ENCODE measurements around the gene RCAN1. TPM values are rescaled to one million over a fixed set of nuclear protein-coding genes. Genes with fewer than 3 reads are reported as not detected.
A peak's percentile ranks its signal among the peaks of the same experiment; 100 is the strongest.

The RCAN1 gene
- total and polyA plus RNA-seq, 2 of the 4 experiments (the other 2 are of a cell fraction), result 53.5 to 175 TPM

DNA sequence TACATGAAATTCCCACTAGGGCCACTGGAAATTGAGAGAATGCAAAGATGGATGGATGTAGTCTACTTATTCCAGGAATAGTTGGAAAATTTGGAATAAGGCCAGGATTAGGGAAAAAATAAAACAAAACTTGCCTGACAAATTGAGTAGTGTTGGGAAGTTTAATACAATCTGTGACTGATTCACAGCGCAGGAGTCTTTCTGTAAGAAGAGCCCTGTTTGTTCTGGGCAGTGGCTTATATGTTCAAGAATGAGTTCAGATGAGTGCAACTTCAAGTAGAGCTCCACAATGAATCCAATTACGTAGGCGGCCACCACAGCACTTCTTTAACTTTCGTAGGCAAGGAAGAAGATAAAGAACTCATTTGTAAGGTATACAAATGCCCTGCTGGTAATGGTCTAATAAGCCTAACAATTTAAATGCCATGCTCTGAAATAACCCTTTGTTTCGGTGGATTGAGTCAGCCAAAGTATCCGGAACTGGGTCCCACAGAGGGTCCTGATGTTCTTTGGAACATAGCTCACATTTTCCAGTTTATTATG is 55.8 kb downstream of the RCAN1 start:
- H3K56ac ChIP-seq (ENCODE audit: extremely low read depth, insufficient read depth, low read length), result no peak overlapping the region
- no peak overlapping the region for H3K27ac ChIP-seq (ENCODE audit: insufficient read depth, low read length)
- no peaks in the 10 kb centered on the region for H3K9me3 ChIP-seq (ENCODE audit: control insufficient read depth, insufficient read depth, low read length)
- no peak for TF ChIP-seq MXI1 (IDR thresholded peaks at IDR 0.05; ENCODE audit: borderline replicate concordance, low read depth, low read length)
- TF ChIP-seq POLR2A (IDR thresholded peaks at IDR 0.05; ENCODE audit: low read depth, low read length), result no peak
- TF ChIP-seq, protein P1, sequence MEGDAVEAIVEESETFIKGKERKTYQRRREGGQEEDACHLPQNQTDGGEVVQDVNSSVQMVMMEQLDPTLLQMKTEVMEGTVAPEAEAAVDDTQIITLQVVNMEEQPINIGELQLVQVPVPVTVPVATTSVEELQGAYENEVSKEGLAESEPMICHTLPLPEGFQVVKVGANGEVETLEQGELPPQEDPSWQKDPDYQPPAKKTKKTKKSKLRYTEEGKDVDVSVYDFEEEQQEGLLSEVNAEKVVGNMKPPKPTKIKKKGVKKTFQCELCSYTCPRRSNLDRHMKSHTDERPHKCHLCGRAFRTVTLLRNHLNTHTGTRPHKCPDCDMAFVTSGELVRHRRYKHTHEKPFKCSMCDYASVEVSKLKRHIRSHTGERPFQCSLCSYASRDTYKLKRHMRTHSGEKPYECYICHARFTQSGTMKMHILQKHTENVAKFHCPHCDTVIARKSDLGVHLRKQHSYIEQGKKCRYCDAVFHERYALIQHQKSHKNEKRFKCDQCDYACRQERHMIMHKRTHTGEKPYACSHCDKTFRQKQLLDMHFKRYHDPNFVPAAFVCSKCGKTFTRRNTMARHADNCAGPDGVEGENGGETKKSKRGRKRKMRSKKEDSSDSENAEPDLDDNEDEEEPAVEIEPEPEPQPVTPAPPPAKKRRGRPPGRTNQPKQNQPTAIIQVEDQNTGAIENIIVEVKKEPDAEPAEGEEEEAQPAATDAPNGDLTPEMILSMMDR (conservative IDR thresholded peaks at IDR 0.05; ENCODE audit: low read depth, low read length), result no peak
- TF ChIP-seq RFX5 (IDR thresholded peaks at IDR 0.05; ENCODE audit: low read depth, low read length), result no peak
- no peak for TF ChIP-seq MAZ (IDR thresholded peaks at IDR 0.05; ENCODE audit: borderline replicate concordance, low read depth, low read length)
- TF ChIP-seq NFE2L2 (IDR thresholded peaks at IDR 0.05; ENCODE audit: low read depth, low read length), result no peak
- no peak for TF ChIP-seq CEBPB (IDR thresholded peaks at IDR 0.05; ENCODE audit: low read depth, low read length)
- TF ChIP-seq MAFK (IDR thresholded peaks at IDR 0.05; ENCODE audit: low read depth, low read length), result no peak
- no peak for TF ChIP-seq BHLHE40 (IDR thresholded peaks at IDR 0.05; ENCODE audit: low read depth, low read length)
- no peak for TF ChIP-seq FOS (IDR thresholded peaks at IDR 0.05; ENCODE audit: low read depth, low read length)
- no peak for TF ChIP-seq CHD1 (IDR thresholded peaks at IDR 0.05; ENCODE audit: low read depth, low read length)
- TF ChIP-seq RAD21 (IDR thresholded peaks at IDR 0.05; ENCODE audit: low read length), result no peak
- TF ChIP-seq SMC3 (IDR thresholded peaks at IDR 0.05; ENCODE audit: low read depth, low read length), result no peak
- no peak for TF ChIP-seq RCOR1 (IDR thresholded peaks at IDR 0.05; ENCODE audit: insufficient replicate concordance, low read length)
- TF ChIP-seq, protein P2, sequence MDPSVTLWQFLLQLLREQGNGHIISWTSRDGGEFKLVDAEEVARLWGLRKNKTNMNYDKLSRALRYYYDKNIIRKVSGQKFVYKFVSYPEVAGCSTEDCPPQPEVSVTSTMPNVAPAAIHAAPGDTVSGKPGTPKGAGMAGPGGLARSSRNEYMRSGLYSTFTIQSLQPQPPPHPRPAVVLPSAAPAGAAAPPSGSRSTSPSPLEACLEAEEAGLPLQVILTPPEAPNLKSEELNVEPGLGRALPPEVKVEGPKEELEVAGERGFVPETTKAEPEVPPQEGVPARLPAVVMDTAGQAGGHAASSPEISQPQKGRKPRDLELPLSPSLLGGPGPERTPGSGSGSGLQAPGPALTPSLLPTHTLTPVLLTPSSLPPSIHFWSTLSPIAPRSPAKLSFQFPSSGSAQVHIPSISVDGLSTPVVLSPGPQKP (IDR thresholded peaks at IDR 0.05; ENCODE audit: borderline replicate concordance, low read depth, low read length), result no peak
- TF ChIP-seq, protein P3, sequence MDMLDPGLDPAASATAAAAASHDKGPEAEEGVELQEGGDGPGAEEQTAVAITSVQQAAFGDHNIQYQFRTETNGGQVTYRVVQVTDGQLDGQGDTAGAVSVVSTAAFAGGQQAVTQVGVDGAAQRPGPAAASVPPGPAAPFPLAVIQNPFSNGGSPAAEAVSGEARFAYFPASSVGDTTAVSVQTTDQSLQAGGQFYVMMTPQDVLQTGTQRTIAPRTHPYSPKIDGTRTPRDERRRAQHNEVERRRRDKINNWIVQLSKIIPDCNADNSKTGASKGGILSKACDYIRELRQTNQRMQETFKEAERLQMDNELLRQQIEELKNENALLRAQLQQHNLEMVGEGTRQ (IDR thresholded peaks at IDR 0.05; ENCODE audit: low read depth, low read length), result no peak
- no TSS peak for BruUV-seq (replicated peaks)
- H2BK5ac ChIP-seq (ENCODE audit: low read depth, low read length, poor library complexity, severe bottlenecking), result no peak overlapping the region
- ChIA-PET CTCF (interaction anchor here (1.5 kb wide), 1 partner anchor 16 kb away, joined by 3 read pairs; no protein-coding TSS in a partner anchor), POLR2A (ENCODE audit: unreplicated experiment) (no interaction called here)
- no peak overlapping the region for H4K8ac ChIP-seq (ENCODE audit: low read depth in 2 of 2, low read length in 2 of 2)
- ATAC-seq (ENCODE audit: low read depth) (no peak), DNase-seq (peak; percentile 38)
- H2BK120ac ChIP-seq (ENCODE audit: low read depth, low read length), result no peak overlapping the region
- intact Hi-C loops (cut with micrococcal nuclease) (no loop called here), dilution Hi-C loops (cut with HindIII; ENCODE audit: low sequenced_read_pairs, unreplicated experiment) (no loop called here), in situ Hi-C loops (cut with MboI; ENCODE audit: low sequenced_read_pairs) (no loop called here)
- H3K27me3 ChIP-seq (ENCODE audit: control insufficient read depth, insufficient read depth, low read length), result no peaks in the 10 kb centered on the region
- H4K20me1 ChIP-seq (ENCODE audit: insufficient read depth, low read length), result no peaks in the 10 kb centered on the region
- peaks cover 2% of the 10 kb centered on the region; the same call in 1 of the 2 replicates for H3K4me1 ChIP-seq (ENCODE audit: control insufficient read depth, insufficient read depth, low read length)
- H3K4ac ChIP-seq (ENCODE audit: low read depth, low read length), result no peak overlapping the region
- WGBS, 2 experiments (ENCODE audit: extremely low coverage in 2 of 2, insufficient read length in 1 of 2), result 100% methylated on average over 3 of the region's 6 CpGs; no CpG with 5 or more reads in 1 of the 2 experiments
- H4K91ac ChIP-seq (ENCODE audit: insufficient read depth, low read depth, low read length), result no peak overlapping the region
- H3K36me3 ChIP-seq (ENCODE audit: control insufficient read depth, insufficient read depth, low read length), result no peaks in the 10 kb centered on the region
- H2AK9ac ChIP-seq (replicated peaks; ENCODE audit: low read depth, low read length, poor library complexity), result no peak overlapping the region
- H3K79me1 ChIP-seq (ENCODE audit: low read depth in 1 of 2, low read length in 2 of 2), result peaks cover 8 to 9% of the 10 kb centered on the region in 2 experiments; a peak in 2 of 4 replicates
- H2AK5ac ChIP-seq (ENCODE audit: low read depth, low read length), result no peak overlapping the region
- no peak overlapping the region for H3K4me3 ChIP-seq (ENCODE audit: insufficient read depth, low read depth, low read length)
- no peak overlapping the region for H3K4me2 ChIP-seq (ENCODE audit: low read depth, low read length)
- no peak overlapping the region for H3K18ac ChIP-seq (ENCODE audit: low read depth, low read length)
- no peak overlapping the region for H2AFZ ChIP-seq (replicated peaks; ENCODE audit: low read length, poor library complexity)
- no peak overlapping the region for H2BK15ac ChIP-seq (ENCODE audit: low read depth, low read length)
- H2BK20ac ChIP-seq (ENCODE audit: low read depth, low read length), result no peak overlapping the region
- no peak overlapping the region for H3K14ac ChIP-seq (replicated peaks; ENCODE audit: low read depth, low read length)
- no peak overlapping the region for H4K5ac ChIP-seq (ENCODE audit: low read depth, low read length)
- H3K23ac ChIP-seq (ENCODE audit: low read depth, low read length), result no peak overlapping the region
- no peak overlapping the region for H3K9ac ChIP-seq (ENCODE audit: low read depth, low read length)
- H3K9me1 ChIP-seq (ENCODE audit: insufficient read depth, low read length), result no peaks in the 10 kb centered on the region; the same call in 1 of the 2 replicates

Measured in IMR-90 (cell line).